Retinal pigment epithelial cell (primary cell): Measurements from ENCODE around the gene GALNS.
A peak's percentile ranks its signal among the peaks of the same experiment; 100 is the strongest.
"Not testable (repeated sequence)": the region's sequence is repeated elsewhere in the genome, so short reads cannot be mapped to it uniquely, and the experiment has no call there.

ENCODE experiments used
- DNase-seq: peaks from one replicate; pipeline ENCODE4 v3.0.0-alpha.2; 2010; ENCODE audit warnings: low read depth
- H3K4me3 ChIP-seq: 2 replicates; pipeline ENCODE4 v1.5.1; 2011; ENCODE audit warnings: mild to moderate bottlenecking, low read length, control low read depth, moderate library complexity
- CTCF ChIP-seq: conservative IDR thresholded peaks from 2 replicates; pipeline ENCODE4 v1.5.1; 2011; ENCODE audit warnings: low read depth, low read length, control low read depth, inconsistent platforms

The GALNS gene

DNA sequence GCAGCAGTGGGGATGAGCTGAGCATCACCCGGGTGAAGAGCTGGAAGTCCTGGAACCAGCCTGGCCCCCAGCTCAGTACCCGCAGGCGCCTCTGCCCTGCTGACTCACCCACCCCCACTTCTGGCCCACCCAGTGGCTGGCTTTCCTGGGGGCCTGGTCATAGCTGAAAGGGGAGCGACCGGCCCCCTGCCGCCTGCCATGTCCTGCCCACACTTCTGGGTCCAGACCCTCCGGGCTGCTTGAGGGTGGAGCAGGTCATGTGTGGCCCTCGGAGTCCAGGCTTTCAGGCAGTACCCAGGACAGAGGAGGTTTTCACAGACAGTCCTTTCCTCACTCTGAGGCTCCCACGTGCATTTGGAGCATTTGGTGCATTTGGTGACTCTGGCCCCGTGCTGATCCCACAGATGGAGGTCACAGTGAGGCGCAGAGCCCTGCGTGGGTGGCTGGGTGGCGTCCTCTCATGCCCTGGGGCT lies 64.6 kb downstream of the GALNS start:
- no peak overlapping the region for H3K4me3 ChIP-seq
- DNase-seq, result no peak
- TF ChIP-seq CTCF, result no peak

GRCh38 chr16:88790312-88791211 lies 66.2 kb downstream of the GALNS start:
- no peak for DNase-seq
- TF ChIP-seq CTCF, result no peak
- H3K4me3 ChIP-seq, result no peak overlapping the region

- H3K4me3 ChIP-seq, result no peak overlapping the region
- TF ChIP-seq CTCF, result no peak
- no peak for DNase-seq
Observed at GRCh38 chr16:88789594-88789993, 67.2 kb downstream of the GALNS start.

DNA sequence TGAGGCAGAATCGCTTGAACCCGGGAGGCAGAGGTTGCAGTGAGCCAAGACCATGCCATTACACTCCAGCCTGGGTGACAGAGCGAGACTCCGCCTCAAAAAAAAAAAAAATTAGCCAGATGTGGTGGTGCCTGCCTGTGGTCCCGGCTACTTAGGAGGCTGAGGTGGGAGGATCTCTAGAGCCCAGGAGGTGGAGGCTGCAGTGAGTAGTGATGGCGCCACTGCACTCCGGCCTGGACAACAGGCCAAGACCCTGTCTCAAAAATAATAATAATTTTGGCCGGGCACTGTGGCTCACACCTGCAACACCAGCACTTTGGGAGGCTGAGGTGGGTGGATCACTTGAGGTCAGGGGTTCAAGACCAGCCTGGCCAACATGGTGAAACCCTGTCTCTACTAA lies 68.0 kb downstream of the GALNS start:
- not testable (repeated sequence) for H3K4me3 ChIP-seq, DNase-seq

DNA sequence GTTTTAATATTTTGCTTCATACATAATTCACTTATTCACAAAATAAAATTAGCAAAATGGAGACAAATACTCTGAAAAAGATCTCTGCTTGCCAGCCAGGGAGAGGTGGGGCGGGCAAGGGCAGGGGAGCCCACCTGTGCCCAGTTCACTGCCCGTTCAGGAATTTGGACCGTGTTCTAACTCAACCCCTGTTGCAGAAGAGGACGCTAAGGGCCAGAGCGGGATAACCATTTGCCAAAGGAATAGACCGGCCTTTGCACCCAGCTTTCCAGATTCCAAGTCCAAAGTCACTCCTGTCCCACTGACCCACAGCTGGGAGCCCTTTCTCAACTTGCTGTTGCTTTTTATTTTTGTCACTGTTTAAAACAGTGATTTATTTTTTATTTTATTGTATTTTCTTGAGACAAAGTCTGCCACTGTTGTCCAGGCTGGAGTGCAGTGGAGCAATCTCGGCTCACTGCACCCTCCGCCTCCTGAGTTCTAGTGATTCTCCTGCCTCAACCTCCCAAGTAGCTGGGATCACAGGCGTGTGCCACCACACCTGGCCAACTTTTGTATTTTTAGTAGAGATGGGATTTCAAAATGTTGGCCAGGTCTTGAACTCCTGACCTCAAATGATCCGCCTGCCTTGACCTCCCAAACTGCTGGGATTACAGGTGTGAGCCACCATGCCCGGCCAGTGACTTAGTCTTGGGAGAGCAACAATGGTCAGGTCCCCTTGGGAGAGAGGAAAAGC lies 69.0 kb downstream of the GALNS start:
- H3K4me3 ChIP-seq, result no peak overlapping the region
- DNase-seq, result no peak
- TF ChIP-seq CTCF, result no peak

GRCh38 chr16:88785106-88785924 lies 71.4 kb downstream of the GALNS start, which contains the start of gene PIEZO1:
Gene PIEZO1, minus strand, starts transcription at chr16:88785220. Its CDS starts 256 bp downstream, at chr16:88784964.
- TF ChIP-seq CTCF, result peak; percentile 78
- no peak for DNase-seq
- peak within 1 kb of the TSS; percentile 67 for H3K4me3 ChIP-seq

DNA sequence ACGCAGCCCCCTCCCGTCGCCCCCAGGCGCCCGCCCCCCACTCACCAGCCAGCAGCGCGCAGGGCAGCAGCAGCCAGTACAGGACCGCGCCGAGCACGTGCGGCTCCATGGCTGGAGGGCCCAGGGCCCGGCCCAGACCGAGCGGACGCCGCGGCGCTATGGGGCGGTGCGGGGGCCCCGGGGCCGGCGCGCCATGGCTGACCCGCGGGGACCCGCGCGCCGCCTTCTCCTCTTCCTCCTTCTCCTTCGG lies 72.0 kb downstream of the GALNS start:
- H3K4me3 ChIP-seq, result peak overlapping the region; percentile 32
- TF ChIP-seq CTCF, result no peak
- DNase-seq, result no peak
